K562 (cell line): ENCODE measurements around the gene PDE6B. TPM values are rescaled to one million over a fixed set of nuclear protein-coding genes. Genes with fewer than 3 reads are reported as not detected.
A peak's percentile ranks its signal among the peaks of the same experiment; 100 is the strongest.

Experiments
- ATF3 ChIP-seq, 2 experiments: fragments of 450-650 bp in 1 of 2; sonication (generic) in 1 of 2; formaldehyde crosslinking in 1 of 2; IDR thresholded peaks in 1 of 2; conservative IDR thresholded peaks in 1 of 2; 2 replicates each; pipeline versions ENCODE4 v1.6.1 to v1.8.1; 2016 to 2023; ENCODE audit warnings: mild to moderate bottlenecking in 2 of 2, moderate library complexity in 2 of 2, inconsistent platforms in 1 of 2, missing genetic modification reagents in 1 of 2
- CREB3L1 ChIP-seq: fragments of 450-650 bp; IDR thresholded peaks from 2 replicates; pipeline ENCODE4 v1.6.1; 2014; ENCODE audit warnings: low read depth, mild to moderate bottlenecking, moderate library complexity, borderline replicate concordance
- DIDO1 ChIP-seq: fragments of 450-650 bp; IDR thresholded peaks from 2 replicates; pipeline ENCODE4 v1.6.1; 2016; ENCODE audit warnings: low read depth, missing biosample characterization, missing genetic modification characterization
- EGR1 ChIP-seq: fragments of 450-650 bp; conservative IDR thresholded peaks from 2 replicates; pipeline ENCODE4 v1.6.1; 2017; ENCODE audit warnings: mild to moderate bottlenecking
- ESRRA ChIP-seq: fragments of 450-650 bp; IDR thresholded peaks from 2 replicates; pipeline ENCODE4 v1.6.1; 2014; ENCODE audit warnings: low read depth, mild to moderate bottlenecking, moderate library complexity, borderline replicate concordance
- GATAD2A ChIP-seq: fragments of 450-650 bp; IDR thresholded peaks from 2 replicates; pipeline ENCODE4 v1.6.1; 2017
- ILF3 ChIP-seq: fragments of 450-650 bp; IDR thresholded peaks from 2 replicates; pipeline ENCODE4 v1.6.1; 2018; ENCODE audit warnings: antibody characterized with exemption, mild to moderate bottlenecking, moderate library complexity, borderline replicate concordance
- JUN ChIP-seq, 2 experiments: sonication (generic) in 1 of 2; formaldehyde crosslinking in 1 of 2; IDR thresholded peaks; 2 replicates each; pipeline versions ENCODE4 v1.6.1 to v1.8.0; 2012 to 2022; ENCODE audit warnings: borderline replicate concordance in 2 of 2, mild to moderate bottlenecking in 2 of 2, improper control_type of control experiment in 1 of 2, low read depth in 1 of 2, low read length in 1 of 2, missing genetic modification reagents in 1 of 2
- LARP7 ChIP-seq: fragments of 450-650 bp; IDR thresholded peaks from 2 replicates; pipeline ENCODE4 v1.6.1; 2016
- MAZ ChIP-seq, 2 experiments: fragments of 450-650 bp in 1 of 2; sonication (generic) in 1 of 2; formaldehyde crosslinking; IDR thresholded peaks in 1 of 2; conservative IDR thresholded peaks in 1 of 2; 2 replicates each; pipeline versions ENCODE4 v1.4.0 to v1.5.0; 2020; ENCODE audit warnings: mild to moderate bottlenecking in 1 of 2, missing genetic modification reagents in 1 of 2
- RB1 ChIP-seq: fragments of 450-650 bp; IDR thresholded peaks from 2 replicates; pipeline ENCODE4 v1.6.1; 2017; ENCODE audit warnings: low read depth, mild to moderate bottlenecking
- TAF15 ChIP-seq: fragments of 200-400 bp; formaldehyde crosslinking; IDR thresholded peaks from 2 replicates; pipeline ENCODE4 v1.6.1; 2017; ENCODE audit warnings: mild to moderate bottlenecking, low read depth, low read length, moderate library complexity
- TARDBP ChIP-seq: fragments of 450-650 bp; IDR thresholded peaks from 2 replicates; pipeline ENCODE4 v1.6.1; 2016
- UBTF ChIP-seq, 2 experiments: IDR thresholded peaks; 2 replicates each; pipeline ENCODE4 v1.6.1; 2012; ENCODE audit warnings: improper control_type of control experiment in 2 of 2, low read depth in 2 of 2, low read length in 2 of 2, borderline replicate concordance in 1 of 2
- XRCC4 ChIP-seq: IDR thresholded peaks from one replicate; pipeline ENCODE4 v1.6.1; 2011; ENCODE audit not compliant: insufficient read depth, insufficient read length; ENCODE audit errors: extremely low read depth
- ZC3H11A ChIP-seq: IDR thresholded peaks from 2 replicates; pipeline ENCODE4 v1.6.1; 2012; ENCODE audit warnings: low read depth, low read length, improper control_type of control experiment
- ZEB2 ChIP-seq: fragments of 450-650 bp; IDR thresholded peaks from 2 replicates; pipeline ENCODE4 v1.6.1; 2016
- ZFP30 ChIP-seq: fragments of 250-450 bp; sonication (Bioruptor Pico); IDR thresholded peaks from 2 replicates; pipeline ENCODE4 v1.8.0; 2022; ENCODE audit warnings: moderate library complexity, mild to moderate bottlenecking, inconsistent platforms, borderline replicate concordance
- ZNF512 ChIP-seq: IDR thresholded peaks from 2 replicates; pipeline ENCODE4 v1.6.1; 2016; ENCODE audit warnings: missing genetic modification characterization, missing compliant biosample characterization
- polyA plus RNA-seq, 8 experiments: library from polyadenylated mRNA; depleted of rRNA in 4 of 8; stranded (reverse) in 5 of 8; unstranded in 3 of 8; fragments of >200 nt; fragmentation: Nextera tagmentation in 2 of 8; fragmentation: Illumina TruSeq in 1 of 8; extraction: Ambion mirVana in 2 of 8; extraction: Trizol in 1 of 8; gene quantifications; 2 replicates each; pipeline versions ENCODE4 v1.2.1 to v1.2.3, GENCODE V29; 2011 to 2014; ENCODE audit warnings: inconsistent platforms in 1 of 8, missing spikeins in 1 of 8
- total RNA-seq, 7 experiments: library from RNA; depleted of rRNA in 6 of 7; stranded (reverse); fragments of >200 nt in 6 of 7; fragmentation: Illumina TruSeq in 2 of 7; extraction: Trizol in 2 of 7; gene quantifications; 2 replicates each; pipeline versions ENCODE4 v1.2.1 to v1.2.3, GENCODE V29; 2011 to 2021; ENCODE audit warnings: low replicate concordance in 1 of 7

Gene PDE6B
- total and polyA plus RNA-seq, 9 of the 15 experiments (the other 6 are each of a cell fraction or from before 2014, with no cell fraction given) = 0.04 TPM; not detected in 8

GRCh38 chr4:687048-687970 lies 61.9 kb downstream of the PDE6B start (continued):
- no peak for TF ChIP-seq DIDO1 (tag)
- peak; percentile 86; the same call in 1 of the 2 replicates for TF ChIP-seq ATF3 (IDR thresholded peaks at IDR 0.05)
- no peak for TF ChIP-seq ATF3 (CRISPR knock-in tag; conservative IDR thresholded peaks at IDR 0.05)
- no peak for TF ChIP-seq XRCC4
- TF ChIP-seq JUN (IDR thresholded peaks at IDR 0.05; ENCODE audit: borderline replicate concordance, low read depth, low read length) = peak; percentile 82
- no peak for TF ChIP-seq JUN (CRISPR knock-in tag; IDR thresholded peaks at IDR 0.05; ENCODE audit: borderline replicate concordance)
- TF ChIP-seq ZNF512 (tag) = no peak
- TF ChIP-seq GATAD2A = 0 out of 2 replicates have a peak, but pooled peaks have one; percentile 65
- peak; percentile 84; the same call in 1 of the 2 replicates for TF ChIP-seq TARDBP
- no peak for TF ChIP-seq ZC3H11A
- TF ChIP-seq MAZ (CRISPR knock-in tag; conservative IDR thresholded peaks at IDR 0.05 in 1 of 2, IDR thresholded peaks at IDR 0.05 in 1 of 2) = peak; percentile 29 to 50; a peak in 1 of 4 replicates
- no peak for TF ChIP-seq LARP7
- TF ChIP-seq ILF3 = no peak
- TF ChIP-seq ZFP30 (CRISPR knock-in tag) = no peak
- no peak for TF ChIP-seq TAF15
- no peak for TF ChIP-seq ZEB2
- TF ChIP-seq RB1 = 0 out of 2 replicates have a peak, but pooled peaks have one; percentile 39
- TF ChIP-seq UBTF (IDR thresholded peaks at IDR 0.05; ENCODE audit: borderline replicate concordance in 1 of 2, low read depth in 2 of 2, low read length in 2 of 2) = peak in 1 of 2 experiments; percentile 65; a peak in 1 of 4 replicates
- TF ChIP-seq ESRRA = peak; percentile 99
- TF ChIP-seq CREB3L1 = peak; percentile 55; the same call in 1 of the 2 replicates
- peak; percentile 80 for TF ChIP-seq EGR1
